HUDEP-2 (cell line): ENCODE results near the gene BBC3.
"Not testable (repeated sequence)": the region's sequence is repeated elsewhere in the genome, so short reads cannot be mapped to it uniquely, and the experiment has no call there.

Source experiments
- DNase-seq, 76 experiments: peaks; one replicate each; lab custom pipeline; 2025; ENCODE audit not compliant: unreplicated experiment in 76 of 76; lab: John Stamatoyannopoulos, UW

Gene BBC3

GRCh38 chr19:47230921-47231214 lies at the start of gene BBC3:
Gene BBC3, minus strand, starts transcription at chr19:47231199. Its CDS starts 2,768 bp downstream, at chr19:47228431.
- DNase-seq = no peak

GRCh38 chr19:47280183-47280797 lies 49.3 kb upstream of the BBC3 start:
- DNase-seq = peak in 45 of 76 experiments; percentile 10 to 70 (median 39)

GRCh38 chr19:47276513-47276912 lies 45.5 kb upstream of the BBC3 start:
- not testable (repeated sequence) for DNase-seq

- no peak for DNase-seq
Measured at GRCh38 chr19:47275791-47276461, 44.9 kb upstream of the BBC3 start.

- DNase-seq = no peak
Measured at GRCh38 chr19:47274891-47275761, 44.1 kb upstream of the BBC3 start.

GRCh38 chr19:47274071-47274890 lies 43.3 kb upstream of the BBC3 start, which contains the start of gene INAFM1:
Gene INAFM1, plus strand, starts transcription at chr19:47274885. Its CDS starts 35 bp downstream, at chr19:47274920.
- peak in 75 of 76 experiments; percentile 59 to 100 (median 97) for DNase-seq

GRCh38 chr19:47273313-47274070 lies 42.5 kb upstream of the BBC3 start:
- peak in 75 of 76 experiments; percentile 45 to 96 (median 89) for DNase-seq

GRCh38 chr19:47272448-47273312 lies 41.7 kb upstream of the BBC3 start:
- peak in 28 of 76 experiments; percentile 28 to 87 (median 52) for DNase-seq

- DNase-seq = no peak
Measured at GRCh38 chr19:47271949-47272348, 41.0 kb upstream of the BBC3 start.

DNA sequence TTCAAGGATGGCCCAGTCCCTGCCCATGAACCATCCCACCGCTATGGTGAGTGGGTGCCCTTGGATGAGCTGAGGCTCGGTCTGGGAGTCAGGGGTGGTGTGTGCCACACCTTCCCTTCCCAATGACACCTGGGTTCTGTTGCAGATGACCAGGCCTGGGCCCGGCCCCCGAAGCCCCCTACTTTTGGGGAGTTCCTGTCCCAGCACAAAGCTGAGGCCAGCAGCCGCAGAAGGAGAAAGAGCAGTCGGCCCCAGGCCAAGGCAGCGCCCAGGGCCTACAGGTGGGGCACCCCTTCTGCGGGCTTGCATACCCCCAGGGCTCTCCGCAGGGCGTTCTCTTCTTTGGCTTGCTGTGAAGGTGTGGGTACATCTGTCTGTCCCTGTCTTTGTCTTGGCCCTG lies 39.4 kb upstream of the BBC3 start:
- no peak for DNase-seq

GRCh38 chr19:47269596-47269995 lies 38.6 kb upstream of the BBC3 start:
- no peak for DNase-seq

DNA sequence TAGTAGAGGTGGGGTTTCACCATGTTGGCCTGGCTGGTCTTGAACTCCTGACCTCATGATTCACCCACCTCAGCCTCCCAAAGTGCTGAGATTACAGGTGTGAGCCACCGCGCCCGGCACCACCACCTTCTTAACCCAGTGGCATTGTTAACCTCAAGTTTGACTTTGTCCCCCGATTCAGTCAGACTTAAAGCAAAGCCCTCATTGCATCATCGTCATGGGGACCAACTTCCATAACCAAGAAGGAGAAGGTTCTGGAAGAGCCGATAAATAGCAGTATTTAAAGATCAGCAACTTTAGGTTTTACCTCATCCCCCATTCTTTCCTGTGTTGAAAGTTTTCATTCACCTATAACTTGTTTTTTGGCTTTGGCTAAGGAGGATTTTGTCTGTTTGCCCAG lies 37.0 kb upstream of the BBC3 start:
- DNase-seq = no peak

DNA sequence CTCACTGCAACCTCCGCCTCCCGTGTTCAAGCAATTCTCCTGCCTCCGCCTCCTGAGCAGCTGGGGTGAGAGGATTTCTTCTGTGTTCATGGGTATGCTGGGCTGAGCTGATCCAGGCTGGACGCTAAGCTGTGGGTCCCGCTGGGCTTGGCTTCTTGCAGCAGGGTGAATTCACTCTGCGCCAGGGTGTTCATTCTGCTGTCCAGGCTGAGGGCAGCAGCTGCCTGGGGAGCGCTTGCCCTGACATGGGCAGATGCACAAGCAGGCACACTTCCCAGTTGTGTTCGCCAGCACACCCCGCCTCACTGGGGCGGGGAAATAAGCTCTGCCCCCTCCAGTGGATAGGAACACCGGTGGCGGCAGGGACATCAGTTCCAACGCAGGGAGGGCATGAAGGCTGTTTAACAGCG lies 36.4 kb upstream of the BBC3 start:
- DNase-seq = no peak

DNA sequence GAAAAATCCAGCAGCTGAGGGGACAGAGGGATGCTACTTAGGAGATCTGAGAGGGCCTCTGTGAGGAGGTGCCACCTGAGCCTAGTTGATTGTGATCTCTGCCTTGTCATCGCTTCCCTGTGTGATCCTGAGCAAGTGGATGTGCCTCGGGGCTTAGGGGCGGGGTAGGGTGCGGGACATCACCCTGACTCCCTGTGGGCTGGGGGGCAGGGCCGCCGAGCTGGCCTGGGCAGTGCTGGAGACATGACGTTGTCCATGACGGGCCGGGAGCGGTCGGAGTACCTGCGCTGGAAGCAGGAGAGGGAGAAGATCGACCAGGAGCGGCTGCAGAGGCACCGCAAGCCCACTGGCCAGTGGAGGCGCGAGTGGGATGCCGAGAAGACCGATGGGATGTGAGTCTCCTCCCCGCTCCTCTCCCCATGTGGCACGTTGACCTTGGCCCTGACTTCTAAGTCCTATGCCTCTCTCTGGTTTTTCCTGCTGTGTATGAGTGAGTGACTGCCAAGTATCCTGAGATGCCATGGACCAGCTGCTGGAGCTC lies 35.5 kb upstream of the BBC3 start:
- no peak for DNase-seq

DNA sequence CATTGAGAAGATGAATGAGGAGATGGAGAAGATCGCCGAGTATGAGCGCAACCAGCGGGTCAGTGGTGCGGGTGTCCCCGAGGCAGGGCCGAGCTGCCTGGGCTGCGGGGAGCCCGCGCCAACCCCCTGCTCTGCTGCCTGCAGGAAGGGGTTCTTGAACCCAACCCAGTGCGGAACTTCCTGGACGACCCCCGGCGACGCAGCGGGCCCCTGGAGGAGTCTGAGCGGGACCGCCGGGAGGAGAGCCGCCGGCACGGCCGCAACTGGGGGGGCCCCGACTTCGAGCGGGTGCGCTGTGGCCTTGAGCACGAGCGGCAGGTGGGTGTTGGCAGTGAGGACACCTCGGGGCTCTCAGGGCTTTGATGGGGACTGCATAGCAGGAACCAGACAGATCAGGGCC lies 33.6 kb upstream of the BBC3 start:
- no peak for DNase-seq

DNA sequence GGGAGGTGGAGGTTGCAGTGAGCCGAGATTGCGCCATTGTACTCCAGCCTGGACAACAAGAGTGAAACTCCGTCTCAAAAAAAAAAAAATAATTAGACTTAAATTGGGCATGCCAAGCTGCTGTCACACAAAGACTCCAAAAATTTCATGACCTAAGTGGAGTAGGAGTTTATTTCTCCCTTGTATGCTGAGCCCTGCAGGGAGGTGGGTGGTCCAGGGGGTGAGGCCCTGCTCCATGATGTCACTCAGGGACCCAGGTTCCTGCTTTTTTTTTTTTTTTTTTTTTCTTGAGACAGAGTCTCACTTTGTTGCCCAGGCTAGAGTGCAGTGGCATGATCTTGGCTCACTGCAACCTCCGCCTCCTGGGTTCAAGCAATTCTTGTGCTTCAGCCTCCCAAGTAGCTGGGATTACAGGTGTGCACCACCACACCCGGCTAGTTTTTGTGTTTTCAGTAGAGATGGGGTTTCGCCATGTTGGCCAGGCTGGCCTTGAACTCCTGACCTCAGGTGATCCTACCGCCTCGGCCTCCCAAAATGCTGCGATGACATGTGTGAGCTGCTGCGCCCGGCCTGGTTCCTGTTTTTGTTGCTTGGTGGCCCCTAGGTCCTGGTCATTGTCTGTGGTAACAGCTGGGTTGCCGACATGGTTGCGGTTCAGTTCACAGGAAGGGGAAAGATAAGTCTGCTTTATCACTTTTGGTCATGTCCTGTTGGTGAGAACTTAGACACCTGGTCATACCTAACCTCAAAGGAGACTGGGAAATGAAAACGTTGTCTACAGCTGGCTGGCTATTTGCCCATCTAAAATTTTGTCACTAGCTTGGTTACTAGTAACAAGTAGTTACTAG lies 31.2 kb upstream of the BBC3 start:
- peak in 1 of 76 experiments; percentile 22 for DNase-seq

DNA sequence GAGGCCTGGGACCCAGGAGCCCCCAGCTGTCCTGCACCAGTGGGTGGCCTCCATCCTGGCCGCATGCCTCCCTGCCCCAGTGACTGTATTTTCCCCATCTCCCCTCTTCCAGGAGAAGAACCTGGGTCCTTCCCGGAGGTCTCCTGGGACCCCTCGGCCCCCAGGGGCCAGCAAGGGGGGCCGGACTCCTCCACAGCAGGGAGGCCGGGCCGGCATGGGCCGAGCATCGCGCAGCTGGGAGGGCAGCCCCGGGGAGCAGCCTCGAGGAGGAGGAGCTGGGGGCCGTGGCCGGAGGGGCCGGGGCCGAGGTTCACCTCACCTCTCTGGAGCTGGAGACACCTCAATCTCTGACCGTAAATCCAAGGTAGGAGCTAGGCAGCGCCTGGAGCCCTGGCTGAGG lies 29.5 kb upstream of the BBC3 start:
- no peak for DNase-seq
